AG20443 (cell line): ENCODE data around the gene MYO1F.

Source experiments
- DNase-seq: peaks from one replicate; pipeline ENCODE4 v3.0.0; 2012; ENCODE audit warnings: low spot score, mixed read lengths

Gene MYO1F

GRCh38 chr19:8490395-8490760 lies 86.9 kb downstream of the MYO1F start:
- DNase-seq = no peak

GRCh38 chr19:8489561-8490394 lies 87.5 kb downstream of the MYO1F start:
- DNase-seq = no peak

- no peak for DNase-seq
These were observed 88.9 kb downstream of the MYO1F start for GRCh38 chr19:8488365-8488764.

GRCh38 chr19:8487137-8487851 lies 89.9 kb downstream of the MYO1F start:
- DNase-seq = no peak

- DNase-seq = no peak
These were observed 90.5 kb downstream of the MYO1F start for GRCh38 chr19:8486661-8487136.

GRCh38 chr19:8485561-8486371 lies 91.5 kb downstream of the MYO1F start:
- no peak for DNase-seq

- DNase-seq = no peak
These were observed 92.8 kb downstream of the MYO1F start for GRCh38 chr19:8484331-8484894.

GRCh38 chr19:8483165-8483564 lies 94.1 kb downstream of the MYO1F start:
- no peak for DNase-seq

GRCh38 chr19:8482696-8483095 lies 94.5 kb downstream of the MYO1F start:
- DNase-seq = no peak

- DNase-seq = no peak
These were observed 95.6 kb downstream of the MYO1F start for GRCh38 chr19:8481616-8482015.

GRCh38 chr19:8481201-8481600 lies 96.0 kb downstream of the MYO1F start:
- no peak for DNase-seq

GRCh38 chr19:8478598-8478997 lies 98.6 kb downstream of the MYO1F start:
- no peak for DNase-seq

GRCh38 chr19:8477889-8478288 lies 99.4 kb downstream of the MYO1F start:
- no peak for DNase-seq

- no peak for DNase-seq
These were observed 100.7 kb downstream of the MYO1F start for GRCh38 chr19:8476524-8476923.

GRCh38 chr19:8475005-8475404 lies 102.2 kb downstream of the MYO1F start:
- no peak for DNase-seq

- DNase-seq = no peak
These were observed 103.4 kb downstream of the MYO1F start for GRCh38 chr19:8473648-8474476.
